ENCODE measurements around the gene PCDH15. TPM values are rescaled to one million over a fixed set of nuclear protein-coding genes. Genes with fewer than 3 reads are reported as not detected.

PCDH15 gene
- total and polyA plus RNA-seq, 9 of the 15 experiments (the other 6 are each of a cell fraction or from before 2014, with no cell fraction given): not detected

GRCh38 chr10:54441275-54441674, 359.8 kb downstream of the PCDH15 start:
- intact Hi-C loops (cut with micrococcal nuclease): no loop called here
- no TSS peak for BruUV-seq (replicated peaks)
- TF ChIP-seq POLR2G (IDR thresholded peaks at IDR 0.05; ENCODE audit: low read depth, low read length): no peak
- TF ChIP-seq ZBTB43 (CRISPR knock-in tag; IDR thresholded peaks at IDR 0.05): no peak
- TF ChIP-seq ZNF512 (tag; IDR thresholded peaks at IDR 0.05): no peak
- TF ChIP-seq DPF2 (IDR thresholded peaks at IDR 0.05): no peak
- TF ChIP-seq ZNF311 (CRISPR knock-in tag; IDR thresholded peaks at IDR 0.05): no peak
- TF ChIP-seq CEBPB (tag; IDR thresholded peaks at IDR 0.05): no peak
- no peak for TF ChIP-seq MCM5 (IDR thresholded peaks at IDR 0.05; ENCODE audit: low read depth)
- TF ChIP-seq SIN3B (IDR thresholded peaks at IDR 0.05; ENCODE audit: low read depth): no peak
- TF ChIP-seq ZNF174 (CRISPR knock-in tag; IDR thresholded peaks at IDR 0.05): no peak
- no peak for TF ChIP-seq SP1 (CRISPR knock-in tag; IDR thresholded peaks at IDR 0.05)
- TF ChIP-seq PKNOX1 (IDR thresholded peaks at IDR 0.05): no peak

More at GRCh38 chr10:54441275-54441674, 359.8 kb downstream of the PCDH15 start:
- in situ Hi-C loops (cut with MboI): no loop called here
- Histone ChIP-seq H3K9ac (ENCODE audit: insufficient read depth in 1 of 2, low read depth in 2 of 2, low read length in 2 of 2) (no peak overlapping the region), H3K9me1 (ENCODE audit: control insufficient read depth, insufficient read depth, low read length) (no peaks in the 10 kb centered on the region), H4K20me1 (replicated peaks; ENCODE audit: control insufficient read depth, insufficient read depth, low read length) (no peaks in the 10 kb centered on the region), H3K4me3 (no peak overlapping the region), H3K4me1 (replicated peaks in 1 of 2; ENCODE audit: control insufficient read depth in 2 of 2, insufficient read depth in 2 of 2, low read length in 2 of 2) (no peaks in the 10 kb centered on the region), H2AFZ (ENCODE audit: low read depth, low read length) (no peak overlapping the region), H3K4me2 (ENCODE audit: insufficient read depth, low read length) (no peak overlapping the region), H3K79me2 (ENCODE audit: control insufficient read depth, insufficient read depth, low read length) (no peaks in the 10 kb centered on the region), H3K36me3 (ENCODE audit: control insufficient read depth, insufficient read depth, low read length) (no peaks in the 10 kb centered on the region), H3K9me3 (replicated peaks; ENCODE audit: control insufficient read depth, insufficient read depth, low read depth, low read length) (no peaks in the 10 kb centered on the region; the same call in 1 of the 2 replicates), H3K27me3 (ENCODE audit: control insufficient read depth in 2 of 2, insufficient read depth in 2 of 2, low read length in 2 of 2) (no peaks in the 10 kb centered on the region), H3K27ac (ENCODE audit: extremely low read depth, low read depth, low read length) (no peak overlapping the region)
- 3% methylated on average over 2 of the region's 2 CpGs for WGBS (ENCODE audit: insufficient coverage, low coverage, missing lambda C conversion rate)
- ATAC-seq (no peak), DNase-seq (ENCODE audit: extremely low read depth in 1 of 4, low spot score in 3 of 4) (no peak), FAIRE-seq (no peak)
- ChIA-PET CTCF (ENCODE audit: low intra/inter-chr PET ratio) (no interaction called here), POLR2A (no interaction called here)

Measured in K562 (cell line).